Measurements from ENCODE around the gene TWIST2. TPM values are rescaled to one million over a fixed set of nuclear protein-coding genes. Genes with fewer than 3 reads are reported as not detected.

The TWIST2 gene
- total RNA-seq, 1 experiment from 2014 or later: not detected

DNA sequence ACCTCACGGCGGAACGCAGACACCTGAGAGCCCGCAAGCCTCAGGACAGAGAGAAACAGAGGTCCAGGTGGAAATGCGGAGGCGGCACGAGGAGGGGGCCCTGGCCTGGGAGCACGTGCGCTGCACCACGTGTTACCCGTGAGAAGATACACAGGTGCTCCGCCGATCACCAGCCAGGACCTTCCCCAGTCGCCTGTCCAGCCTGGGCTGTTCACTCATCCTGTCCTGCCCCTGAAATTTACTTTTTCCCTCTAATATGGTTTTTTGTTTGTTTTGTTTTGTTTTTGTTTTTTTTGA is 44.3 kb downstream of the TWIST2 start:
- H3K36me3 ChIP-seq: no peaks in the 10 kb centered on the region
- no peaks in the 10 kb centered on the region for H3K9me3 ChIP-seq (replicated peaks)
- peaks cover 45% of the 10 kb centered on the region for H3K27me3 ChIP-seq
- no peaks in the 10 kb centered on the region for H3K4me1 ChIP-seq
- DNase-seq: no peak
- no peak overlapping the region for H3K27ac ChIP-seq
- H3K4me3 ChIP-seq: no peak overlapping the region

DNA sequence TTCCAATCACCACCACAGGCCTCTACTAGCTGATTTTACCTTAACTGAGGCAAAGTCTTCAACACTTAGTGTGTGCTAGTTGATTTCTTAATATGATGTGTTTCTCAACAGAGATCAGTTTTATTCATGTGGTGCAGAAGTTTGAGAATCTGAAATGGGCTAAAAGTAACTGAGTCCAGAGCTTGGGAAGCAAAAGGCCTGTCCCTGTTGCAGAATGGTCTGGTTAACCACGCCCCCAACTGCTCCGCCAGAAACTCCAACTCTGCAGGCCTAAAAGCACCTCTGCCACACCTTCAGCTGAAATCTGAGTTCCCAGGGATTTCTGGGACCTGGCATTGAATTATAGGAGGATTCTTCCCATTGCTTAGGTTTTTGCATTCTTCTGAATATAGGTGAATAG is 44.9 kb downstream of the TWIST2 start:
- Histone ChIP-seq H3K36me3 (no peaks in the 10 kb centered on the region), H3K27me3 (peaks cover 45% of the 10 kb centered on the region), H3K27ac (no peak overlapping the region), H3K4me3 (no peak overlapping the region), H3K9me3 (replicated peaks) (no peaks in the 10 kb centered on the region), H3K4me1 (no peaks in the 10 kb centered on the region)
- DNase-seq: no peak

DNA sequence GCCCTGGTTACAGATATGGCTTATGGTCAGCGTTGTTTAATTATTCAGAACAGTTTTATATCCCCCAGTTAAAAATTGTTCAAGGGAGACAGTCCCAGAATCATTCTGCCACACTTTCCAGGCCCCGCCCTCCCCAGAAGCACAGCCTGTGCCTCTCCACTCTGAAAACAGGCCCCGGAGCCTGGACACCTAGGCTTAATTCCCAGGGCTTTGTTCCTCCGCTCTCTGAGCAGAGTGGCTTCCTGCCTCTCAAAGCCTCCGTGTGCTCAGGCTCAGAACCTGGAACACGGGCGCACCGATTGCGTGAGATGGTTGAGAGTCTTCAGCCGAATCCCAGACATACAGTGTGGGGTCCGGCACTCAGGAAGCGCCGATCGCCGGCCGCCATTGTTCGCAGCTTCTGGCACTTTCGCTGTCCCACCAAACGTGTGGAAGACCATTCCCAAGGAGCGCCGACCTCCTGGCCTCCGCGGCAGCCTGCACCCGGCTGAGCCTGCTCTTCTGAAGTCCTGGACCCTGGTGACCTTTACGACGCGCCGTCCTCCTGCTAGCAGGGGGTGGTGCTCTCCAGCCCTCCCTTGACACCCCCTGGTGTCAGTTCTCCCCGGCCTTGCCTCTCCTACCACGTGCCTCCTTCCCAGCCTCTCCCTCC is 45.6 kb downstream of the TWIST2 start:
- DNase-seq: no peak
- H3K4me1 ChIP-seq: no peaks in the 10 kb centered on the region
- H3K4me3 ChIP-seq: no peak overlapping the region
- peaks cover 51% of the 10 kb centered on the region for H3K27me3 ChIP-seq
- H3K27ac ChIP-seq: no peak overlapping the region
- no peaks in the 10 kb centered on the region for H3K36me3 ChIP-seq
- no peaks in the 10 kb centered on the region for H3K9me3 ChIP-seq (replicated peaks)

DNA sequence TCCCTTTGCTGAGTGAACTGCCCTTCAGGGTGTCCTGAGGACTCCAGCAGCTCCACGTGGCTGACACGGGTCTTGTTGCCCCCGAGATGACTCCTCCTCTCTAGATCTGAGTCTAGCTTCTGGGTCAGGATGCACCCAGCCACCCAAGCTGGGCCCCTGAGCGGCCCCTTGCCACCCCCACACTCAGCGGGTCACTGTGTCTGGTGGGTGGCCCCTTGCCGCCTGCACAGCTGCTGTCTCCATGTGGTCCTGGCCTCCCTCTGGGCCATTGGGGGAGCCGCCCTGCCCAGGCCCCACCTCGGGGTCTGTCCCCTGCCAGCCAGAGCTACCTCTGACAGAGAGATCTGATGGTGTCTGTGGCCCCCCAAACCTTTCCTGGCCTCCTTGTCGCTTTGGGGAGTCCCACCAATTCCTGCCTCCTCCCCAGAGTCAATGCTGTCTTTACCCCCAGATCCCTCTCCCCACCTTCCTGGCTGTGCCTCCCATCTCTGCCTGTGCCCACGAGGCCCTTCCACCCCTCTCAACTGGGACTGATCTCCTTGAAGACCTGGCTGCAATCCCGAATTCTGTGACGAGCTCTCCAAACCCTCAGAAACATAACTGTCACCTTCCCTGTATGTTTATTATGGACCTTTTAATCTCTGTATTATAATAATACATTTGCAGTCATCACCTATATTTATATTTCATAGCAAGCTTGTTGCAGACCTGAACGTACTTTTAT is 46.5 kb downstream of the TWIST2 start:
- Histone ChIP-seq H3K27me3 (peaks cover 59% of the 10 kb centered on the region), H3K27ac (no peak overlapping the region), H3K36me3 (no peaks in the 10 kb centered on the region), H3K4me1 (no peaks in the 10 kb centered on the region), H3K9me3 (replicated peaks) (no peaks in the 10 kb centered on the region), H3K4me3 (no peak overlapping the region)
- no peak for DNase-seq

DNA sequence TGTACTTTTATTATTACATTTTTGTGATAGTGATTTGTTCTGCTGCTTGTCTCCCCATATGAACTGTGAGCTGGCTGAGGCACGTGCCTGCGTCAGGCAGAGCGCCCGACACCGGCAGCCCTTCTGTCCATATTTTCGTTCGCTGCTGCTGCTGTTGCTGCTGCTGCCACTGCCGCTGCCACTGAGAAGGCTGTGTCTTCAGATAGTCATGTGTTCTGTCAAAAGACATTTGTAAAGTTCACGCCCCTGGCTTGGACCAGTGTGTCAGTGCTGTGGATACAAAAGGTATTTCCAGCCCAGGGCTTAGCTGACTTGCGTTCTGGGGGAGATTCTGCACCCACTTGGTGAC is 47.0 kb downstream of the TWIST2 start:
- Histone ChIP-seq H3K4me1 (no peaks in the 10 kb centered on the region), H3K36me3 (no peaks in the 10 kb centered on the region), H3K4me3 (no peak overlapping the region), H3K27me3 (peaks cover 62% of the 10 kb centered on the region), H3K27ac (no peak overlapping the region), H3K9me3 (replicated peaks) (no peaks in the 10 kb centered on the region)
- DNase-seq: no peak

DNA sequence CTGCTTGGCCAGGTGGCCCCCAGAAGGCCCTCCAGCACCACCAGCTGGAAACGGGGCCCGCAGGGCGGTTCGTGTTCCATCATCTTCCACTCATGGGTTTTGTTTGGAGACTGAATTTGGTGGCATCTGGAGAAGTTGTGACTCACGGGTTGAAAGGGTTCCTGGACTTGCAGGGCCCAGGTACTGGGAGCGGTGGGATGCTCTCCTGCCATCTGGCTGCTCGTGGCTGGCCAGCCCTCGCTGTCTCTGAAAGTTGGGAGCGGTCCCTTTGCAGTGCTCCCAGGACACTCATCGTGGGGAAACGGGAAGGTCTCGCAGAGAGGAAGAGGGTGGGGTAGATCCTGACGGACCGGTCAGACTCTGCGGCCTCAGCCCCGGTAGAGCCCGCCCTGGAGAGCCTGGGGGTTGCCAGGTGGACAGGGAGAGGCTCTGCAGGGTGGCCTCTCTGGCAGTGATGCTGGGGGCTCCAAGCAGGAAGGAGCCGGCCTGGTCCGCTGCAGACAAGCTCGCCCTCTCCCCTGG is 47.5 kb downstream of the TWIST2 start:
- H3K9me3 ChIP-seq (replicated peaks): no peaks in the 10 kb centered on the region
- H3K36me3 ChIP-seq: no peaks in the 10 kb centered on the region
- H3K27ac ChIP-seq: no peak overlapping the region
- no peaks in the 10 kb centered on the region for H3K4me1 ChIP-seq
- H3K4me3 ChIP-seq: no peak overlapping the region
- H3K27me3 ChIP-seq: peaks cover 64% of the 10 kb centered on the region
- DNase-seq: no peak

DNA sequence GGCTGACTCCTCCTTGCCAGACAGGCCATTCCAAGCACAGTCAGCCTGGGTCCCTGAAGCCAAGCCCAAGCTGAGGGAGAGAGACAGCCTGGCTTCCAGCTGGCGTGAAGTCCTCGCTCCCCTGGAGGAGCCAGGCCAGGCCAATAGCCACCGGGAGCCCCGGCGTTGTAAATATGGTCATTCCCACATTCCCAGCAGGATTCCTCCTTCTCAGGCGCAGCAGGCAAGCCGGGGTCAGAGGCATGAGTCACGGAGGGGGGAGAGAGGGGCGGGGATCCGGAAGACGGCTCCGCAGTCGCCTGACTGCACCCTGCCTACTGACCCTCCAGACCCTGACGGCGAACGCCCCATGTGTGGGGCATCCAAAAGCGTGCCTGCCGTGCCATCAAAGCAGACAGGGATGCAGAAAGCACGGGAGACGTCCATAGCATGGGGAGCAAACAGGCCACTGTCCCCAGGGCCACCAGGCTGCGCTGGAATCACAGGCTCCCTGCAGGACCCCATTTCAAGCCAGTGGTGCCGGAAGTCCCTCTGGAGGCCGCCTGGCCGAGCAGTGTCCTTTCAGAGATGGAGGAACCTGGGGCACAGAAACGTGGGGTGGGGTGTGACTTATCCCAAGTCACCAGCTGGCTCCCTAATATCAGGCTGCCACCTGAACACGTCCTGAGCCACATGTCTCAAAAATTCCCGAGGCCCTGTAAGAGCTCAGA is 48.2 kb downstream of the TWIST2 start:
- DNase-seq: peak; percentile 24 to 25
- H3K36me3 ChIP-seq: no peaks in the 10 kb centered on the region
- H3K4me1 ChIP-seq: no peaks in the 10 kb centered on the region
- no peak overlapping the region for H3K27ac ChIP-seq
- H3K27me3 ChIP-seq: peaks cover 63% of the 10 kb centered on the region
- no peak overlapping the region for H3K4me3 ChIP-seq
- H3K9me3 ChIP-seq (replicated peaks): no peaks in the 10 kb centered on the region

DNA sequence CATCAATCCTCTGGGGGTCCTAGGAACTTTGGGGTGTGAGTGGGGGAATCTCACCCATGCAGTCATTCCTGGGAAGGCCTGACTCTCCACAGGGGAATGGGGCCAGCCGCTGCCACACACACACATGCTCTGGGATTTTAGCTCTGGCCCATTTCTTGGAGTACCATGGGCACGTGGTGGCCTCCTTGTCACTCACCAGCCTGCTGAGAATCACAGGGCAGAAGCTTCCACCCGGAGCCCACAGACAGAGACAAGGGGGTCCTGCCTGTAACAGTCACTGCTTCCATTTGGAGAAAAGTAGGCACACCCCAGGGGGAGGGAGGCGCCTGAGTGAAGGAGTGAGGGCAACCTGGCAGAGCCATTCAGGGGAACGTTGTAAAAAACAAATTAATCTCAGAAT is 48.8 kb downstream of the TWIST2 start:
- Histone ChIP-seq H3K4me1 (no peaks in the 10 kb centered on the region), H3K9me3 (replicated peaks) (no peaks in the 10 kb centered on the region)
- DNase-seq: no peak

DNA sequence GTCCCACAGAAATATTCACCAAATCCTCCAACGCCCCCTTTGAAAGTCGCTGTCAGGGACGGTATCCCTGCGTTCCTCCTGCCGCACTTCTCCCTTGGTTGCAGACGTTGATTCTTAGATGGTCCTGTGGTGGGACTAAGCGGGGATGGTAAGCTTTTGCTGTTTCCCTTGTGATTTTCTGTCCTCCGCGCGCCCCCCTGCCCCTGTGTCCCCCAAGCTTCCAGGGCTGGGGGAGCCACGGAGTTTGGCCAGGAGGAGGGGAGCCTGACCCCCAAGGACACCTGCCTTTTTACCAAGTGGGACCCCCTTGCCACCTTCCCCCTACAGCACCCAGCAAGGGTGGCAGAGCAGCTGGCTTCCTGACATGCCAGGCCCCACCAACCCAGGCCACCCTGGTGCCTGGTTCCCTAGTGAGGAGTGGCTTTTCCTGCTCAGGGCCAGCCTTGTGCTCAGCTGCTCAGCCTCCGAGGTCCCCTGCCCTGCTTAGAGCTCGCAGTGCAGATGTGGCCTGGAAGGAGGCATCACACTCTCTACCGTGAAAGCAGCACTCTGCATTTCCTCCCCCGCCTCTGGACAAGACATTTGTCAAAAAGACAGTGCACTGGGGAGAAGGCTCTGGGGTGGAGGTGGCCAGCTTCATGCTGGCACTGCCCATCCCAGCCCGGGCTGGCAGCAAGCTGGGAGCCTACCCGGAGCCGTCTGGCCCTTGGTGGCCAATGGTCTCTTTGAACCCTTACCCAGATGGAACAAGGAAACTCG is 49.4 kb downstream of the TWIST2 start:
- Histone ChIP-seq H3K27me3 (peaks cover 65% of the 10 kb centered on the region), H3K27ac (no peak overlapping the region), H3K36me3 (no peaks in the 10 kb centered on the region), H3K4me1 (no peaks in the 10 kb centered on the region), H3K9me3 (replicated peaks) (no peaks in the 10 kb centered on the region), H3K4me3 (no peak overlapping the region)
- no peak for DNase-seq

More for the DNA sequence above, 48.8 kb downstream of the TWIST2 start:
- Histone ChIP-seq H3K4me3 (no peak overlapping the region), H3K36me3 (no peaks in the 10 kb centered on the region), H3K27ac (no peak overlapping the region), H3K27me3 (peaks cover 67% of the 10 kb centered on the region)

DNA sequence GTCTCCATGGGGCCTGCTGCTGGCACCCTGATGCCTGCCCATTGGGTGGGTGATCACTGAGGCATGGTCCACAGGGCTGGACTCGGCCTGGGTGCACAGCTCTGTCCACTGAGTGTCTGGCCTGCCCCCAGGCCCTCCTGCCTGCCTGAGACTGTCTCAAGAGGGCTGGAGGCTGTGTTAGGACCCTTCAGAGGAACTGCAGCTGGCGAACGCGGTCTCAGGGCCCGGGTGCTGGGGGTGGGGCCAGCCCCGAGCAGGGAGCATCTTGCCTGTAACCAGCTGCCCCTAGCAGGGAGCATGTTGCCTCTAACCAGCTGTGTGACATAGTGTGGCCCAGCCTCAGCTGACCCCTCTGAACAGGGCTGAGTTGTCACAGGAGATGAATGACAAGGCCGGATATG is 50.0 kb downstream of the TWIST2 start:
- no peak overlapping the region for H3K4me3 ChIP-seq
- no peak overlapping the region for H3K27ac ChIP-seq
- DNase-seq: no peak
- no peaks in the 10 kb centered on the region for H3K9me3 ChIP-seq (replicated peaks)
- no peaks in the 10 kb centered on the region for H3K4me1 ChIP-seq
- peaks cover 60% of the 10 kb centered on the region for H3K27me3 ChIP-seq
- no peaks in the 10 kb centered on the region for H3K36me3 ChIP-seq

DNA sequence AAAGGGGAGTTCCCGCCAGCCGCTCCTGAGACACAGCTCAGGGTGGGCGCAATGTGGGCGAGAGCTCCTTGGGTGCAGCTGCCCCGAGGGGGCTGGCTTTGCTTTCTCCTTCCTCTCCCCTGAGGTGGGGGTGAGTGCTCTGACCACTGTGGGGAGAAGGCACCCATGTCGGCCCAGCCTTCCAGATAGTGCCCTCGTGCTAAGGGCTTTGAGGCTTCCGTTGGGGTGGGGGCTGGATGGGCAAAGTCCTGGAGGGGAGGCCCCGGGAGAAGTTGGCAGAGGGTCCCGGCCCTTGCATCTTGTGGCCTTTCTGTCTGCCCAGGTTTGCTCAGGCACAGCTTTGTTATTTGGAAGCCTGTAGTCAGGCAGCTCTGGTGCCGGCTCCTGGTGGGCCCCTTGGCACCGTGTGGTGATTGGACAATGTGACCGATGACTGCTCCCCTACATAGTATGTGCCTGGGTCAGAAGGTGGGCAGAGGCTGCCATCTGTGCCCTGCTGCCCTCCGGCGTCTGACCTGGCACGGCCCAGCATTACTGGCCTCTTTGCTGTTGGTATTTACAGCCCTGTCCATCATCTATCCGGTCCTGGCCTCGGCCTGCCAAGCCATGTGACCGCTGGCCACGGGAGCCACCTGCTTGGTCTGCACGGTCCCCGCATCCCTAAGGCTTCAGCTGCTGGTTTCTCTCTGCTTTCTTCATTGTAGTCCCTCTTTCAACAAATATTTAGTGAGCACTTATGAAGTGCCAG is 50.8 kb downstream of the TWIST2 start:
- H3K9me3 ChIP-seq (replicated peaks): no peaks in the 10 kb centered on the region
- H3K36me3 ChIP-seq: no peaks in the 10 kb centered on the region
- no peak for DNase-seq
- H3K4me3 ChIP-seq: no peak overlapping the region
- H3K27me3 ChIP-seq: peaks cover 52% of the 10 kb centered on the region
- no peaks in the 10 kb centered on the region for H3K4me1 ChIP-seq
- no peak overlapping the region for H3K27ac ChIP-seq

DNA sequence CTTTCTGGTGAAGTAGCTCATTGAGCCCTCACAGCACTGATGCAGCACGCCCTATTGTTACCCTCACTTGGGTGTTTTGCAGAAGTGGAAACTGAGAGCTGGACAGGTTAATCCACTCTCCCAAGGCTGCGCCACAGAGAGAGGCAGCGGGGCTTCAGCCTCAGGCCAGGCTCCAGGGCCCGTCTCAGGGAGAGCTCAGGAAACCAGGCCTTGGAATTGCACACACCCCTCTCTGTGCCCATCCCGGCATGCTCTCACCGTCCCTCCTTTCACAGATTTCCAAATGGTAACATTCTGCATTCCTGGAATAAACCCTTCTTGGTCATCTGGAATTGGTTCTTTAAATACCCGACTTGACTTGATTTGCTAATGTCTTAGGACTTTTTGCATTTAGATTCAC is 51.5 kb downstream of the TWIST2 start:
- no peak for DNase-seq

DNA sequence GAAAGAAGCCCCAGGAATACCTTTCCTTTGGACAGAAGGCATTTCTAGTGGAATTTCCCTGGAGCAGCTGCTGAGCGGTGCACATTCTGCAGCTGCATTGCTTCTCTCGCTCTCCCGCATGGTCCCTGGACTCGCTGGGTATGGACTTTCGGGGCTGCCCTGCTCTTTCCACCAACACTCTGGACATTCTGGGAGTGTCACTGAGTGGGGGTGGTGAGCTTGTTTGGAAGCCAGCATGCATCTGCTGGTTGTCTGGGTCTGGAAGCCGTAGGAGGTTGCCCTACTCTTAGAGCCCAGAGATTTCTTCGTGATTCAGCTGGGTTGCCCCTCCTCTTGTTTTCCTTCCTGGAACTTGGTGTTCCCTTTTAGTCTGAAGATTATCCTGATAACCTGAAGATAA is 52.6 kb downstream of the TWIST2 start:
- Histone ChIP-seq H3K36me3 (no peaks in the 10 kb centered on the region), H3K27ac (no peak overlapping the region)
- DNase-seq: no peak

More for the DNA sequence above, 51.5 kb downstream of the TWIST2 start:
- peaks cover 48% of the 10 kb centered on the region for H3K27me3 ChIP-seq
- no peak overlapping the region for H3K27ac ChIP-seq
- no peaks in the 10 kb centered on the region for H3K4me1 ChIP-seq
- no peak overlapping the region for H3K4me3 ChIP-seq
- no peaks in the 10 kb centered on the region for H3K36me3 ChIP-seq
- H3K9me3 ChIP-seq (replicated peaks): no peaks in the 10 kb centered on the region

DNA sequence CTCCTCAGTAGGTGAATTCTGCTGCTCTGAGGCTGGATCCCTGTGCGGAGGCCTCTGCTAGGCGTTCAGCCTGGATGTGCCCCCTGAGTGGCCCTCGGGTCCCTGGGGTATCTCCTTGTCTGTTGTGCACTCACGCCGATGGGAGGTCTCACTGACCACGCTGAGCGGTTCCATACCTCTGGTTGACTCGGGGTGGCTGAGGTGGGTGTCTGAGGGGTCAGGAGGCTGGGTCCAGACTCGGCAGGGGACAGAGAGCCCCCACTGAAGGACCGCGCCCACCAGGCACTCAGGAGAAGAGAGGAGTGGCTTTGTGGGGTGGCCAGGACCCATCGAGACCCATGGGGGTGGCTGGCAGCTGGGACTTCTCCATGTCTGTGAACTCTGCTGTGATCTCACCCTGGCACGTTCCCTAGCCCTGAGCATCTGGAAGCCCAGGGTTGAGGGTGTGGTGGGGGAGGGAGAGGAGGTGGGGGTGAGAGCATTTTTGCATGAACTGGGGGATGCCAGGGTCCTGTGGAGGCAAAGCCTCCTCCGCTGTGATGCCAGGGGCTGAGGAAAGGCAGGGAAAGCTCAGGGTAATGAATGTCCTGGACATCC is 53.7 kb downstream of the TWIST2 start:
- H3K4me3 ChIP-seq: no peak overlapping the region
- no peak for DNase-seq
- peaks cover 34% of the 10 kb centered on the region for H3K27me3 ChIP-seq
- no peaks in the 10 kb centered on the region for H3K9me3 ChIP-seq (replicated peaks)
- H3K27ac ChIP-seq: no peak overlapping the region
- H3K4me1 ChIP-seq: no peaks in the 10 kb centered on the region
- no peaks in the 10 kb centered on the region for H3K36me3 ChIP-seq

More for the DNA sequence above, 52.6 kb downstream of the TWIST2 start:
- H3K9me3 ChIP-seq (replicated peaks): no peaks in the 10 kb centered on the region
- no peak overlapping the region for H3K4me3 ChIP-seq
- no peaks in the 10 kb centered on the region for H3K4me1 ChIP-seq
- H3K27me3 ChIP-seq: peaks cover 41% of the 10 kb centered on the region
